AG10803 (cell line): ENCODE data around the gene SPATA6.

ENCODE experiments used
- DNase-seq: peaks from one replicate; pipeline ENCODE4 v3.0.0; 2010; ENCODE audit warnings: low read depth
- H3K4me3 ChIP-seq: 2 replicates; pipeline ENCODE4 v1.5.1; 2011; ENCODE audit warnings: mild to moderate bottlenecking, low read length, control low read depth
- TF ChIP-seq, protein P1 (sequence below): conservative IDR thresholded peaks from 2 replicates; pipeline ENCODE4 v1.5.1; 2011; ENCODE audit warnings: mild to moderate bottlenecking, low read length, control low read depth, inconsistent platforms

SPATA6 gene

GRCh38 chr1:48418742-48419141 lies 53.3 kb downstream of the SPATA6 start:
- TF ChIP-seq, protein P1, sequence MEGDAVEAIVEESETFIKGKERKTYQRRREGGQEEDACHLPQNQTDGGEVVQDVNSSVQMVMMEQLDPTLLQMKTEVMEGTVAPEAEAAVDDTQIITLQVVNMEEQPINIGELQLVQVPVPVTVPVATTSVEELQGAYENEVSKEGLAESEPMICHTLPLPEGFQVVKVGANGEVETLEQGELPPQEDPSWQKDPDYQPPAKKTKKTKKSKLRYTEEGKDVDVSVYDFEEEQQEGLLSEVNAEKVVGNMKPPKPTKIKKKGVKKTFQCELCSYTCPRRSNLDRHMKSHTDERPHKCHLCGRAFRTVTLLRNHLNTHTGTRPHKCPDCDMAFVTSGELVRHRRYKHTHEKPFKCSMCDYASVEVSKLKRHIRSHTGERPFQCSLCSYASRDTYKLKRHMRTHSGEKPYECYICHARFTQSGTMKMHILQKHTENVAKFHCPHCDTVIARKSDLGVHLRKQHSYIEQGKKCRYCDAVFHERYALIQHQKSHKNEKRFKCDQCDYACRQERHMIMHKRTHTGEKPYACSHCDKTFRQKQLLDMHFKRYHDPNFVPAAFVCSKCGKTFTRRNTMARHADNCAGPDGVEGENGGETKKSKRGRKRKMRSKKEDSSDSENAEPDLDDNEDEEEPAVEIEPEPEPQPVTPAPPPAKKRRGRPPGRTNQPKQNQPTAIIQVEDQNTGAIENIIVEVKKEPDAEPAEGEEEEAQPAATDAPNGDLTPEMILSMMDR: no peak
- no peak overlapping the region for H3K4me3 ChIP-seq
- DNase-seq: no peak

DNA sequence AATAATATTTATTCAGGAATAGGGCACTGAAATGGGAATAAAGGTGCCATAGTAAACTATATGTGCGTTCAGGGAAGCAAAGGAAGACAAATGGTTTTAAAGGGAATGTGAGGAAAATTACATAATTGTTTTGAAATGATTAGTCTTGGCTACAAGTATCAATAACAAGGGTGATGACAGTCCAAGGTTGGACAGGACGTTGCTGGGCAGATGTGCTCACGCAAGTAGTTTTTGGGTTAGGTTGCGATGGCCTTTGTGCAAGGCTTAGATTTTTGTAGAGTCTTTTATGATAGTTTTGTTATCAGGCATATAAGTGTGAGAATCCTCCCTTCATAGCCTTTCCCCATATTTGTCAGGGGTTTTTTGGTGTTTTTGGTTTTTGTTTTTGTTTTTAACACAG lies 57.0 kb downstream of the SPATA6 start:
- H3K4me3 ChIP-seq: no peak overlapping the region
- peak; percentile 13 for DNase-seq
- TF ChIP-seq, protein P1: no peak

GRCh38 chr1:48414264-48414663 lies 57.7 kb downstream of the SPATA6 start:
- DNase-seq: no peak
- H3K4me3 ChIP-seq: no peak overlapping the region
- TF ChIP-seq, protein P1: no peak

DNA sequence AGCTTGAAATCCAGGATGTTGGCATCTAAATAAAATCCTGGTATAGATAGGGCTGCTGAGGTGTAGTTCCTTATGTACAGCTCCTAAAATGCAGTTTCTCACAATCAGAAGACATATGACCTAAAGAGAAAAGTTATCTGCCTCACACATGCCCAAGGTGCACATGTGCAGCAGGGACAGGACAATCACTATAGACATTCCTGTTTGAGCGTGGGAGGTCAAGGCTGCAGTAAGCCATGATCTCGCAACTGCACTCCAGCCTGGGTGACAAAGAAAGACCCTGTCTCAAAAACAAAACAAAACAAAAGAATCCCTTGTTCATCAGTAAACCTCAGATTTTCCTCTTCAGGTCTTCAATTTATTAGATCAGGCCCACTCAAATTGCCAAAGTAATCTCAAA lies 66.1 kb downstream of the SPATA6 start:
- TF ChIP-seq, protein P1: no peak
- no peak for DNase-seq
- H3K4me3 ChIP-seq: no peak overlapping the region

DNA sequence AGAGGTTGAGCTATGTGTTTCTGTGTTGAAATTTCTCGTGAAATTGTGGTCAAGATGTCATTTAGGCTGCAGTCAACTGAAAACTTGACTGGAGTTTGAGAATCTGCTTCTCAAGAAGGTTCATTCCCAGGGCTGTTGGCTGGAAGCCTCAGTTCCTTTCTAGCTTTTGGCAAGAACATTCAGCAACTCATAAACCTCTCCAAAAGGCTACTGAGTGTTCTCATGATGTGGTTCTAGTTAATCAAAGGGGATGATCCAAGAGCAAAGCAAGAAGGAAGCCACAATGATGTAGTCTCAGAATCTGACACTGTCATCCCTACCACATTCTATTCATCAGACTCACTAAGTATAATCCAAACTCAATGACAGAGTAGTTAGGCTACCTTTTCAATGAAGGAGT lies 66.6 kb downstream of the SPATA6 start:
- DNase-seq: peak; percentile 29
- H3K4me3 ChIP-seq: no peak overlapping the region
- TF ChIP-seq, protein P1: no peak

- DNase-seq: no peak
- TF ChIP-seq, protein P1: no peak
- no peak overlapping the region for H3K4me3 ChIP-seq
These were observed 69.4 kb downstream of the SPATA6 start for GRCh38 chr1:48402599-48402998.

- H3K4me3 ChIP-seq: no peak overlapping the region
- no peak for DNase-seq
- TF ChIP-seq, protein P1: no peak
These were observed 75.8 kb downstream of the SPATA6 start for GRCh38 chr1:48396208-48396607.
